HG02840 (cell line): ENCODE results near the gene LSM14A.
"Not testable (repeated sequence)": the region's sequence is repeated elsewhere in the genome, so short reads cannot be mapped to it uniquely, and the experiment has no call there.

Experiments
- ATAC-seq: cut with Tn5 transposase; IDR thresholded peaks from one replicate; pipeline ENCODE4 v1.9.1; 2021; ENCODE audit warnings: mild to moderate bottlenecking, moderate library complexity, moderate number of reproducible peaks; ENCODE audit not compliant: unreplicated experiment, low FRiP score

The LSM14A gene

DNA sequence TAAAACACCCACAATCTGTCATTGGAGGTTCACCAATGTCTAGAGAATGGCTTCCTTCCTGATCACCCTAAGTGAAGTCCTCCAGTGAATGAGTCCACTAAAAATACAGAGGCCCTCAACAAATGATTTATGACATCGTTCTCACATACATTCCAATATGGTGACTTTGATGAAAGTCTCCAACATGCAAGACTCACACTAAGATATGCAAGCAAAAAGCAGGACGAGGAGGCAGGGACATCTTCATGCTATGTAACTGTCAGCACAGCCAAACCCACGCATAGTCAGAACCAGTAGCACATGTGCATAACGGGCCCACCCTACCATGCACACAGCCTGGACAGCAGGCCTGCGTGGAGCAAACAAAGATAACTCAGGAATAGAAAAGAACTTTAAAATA lies 16.6 kb upstream of the LSM14A start:
- no peak for ATAC-seq

DNA sequence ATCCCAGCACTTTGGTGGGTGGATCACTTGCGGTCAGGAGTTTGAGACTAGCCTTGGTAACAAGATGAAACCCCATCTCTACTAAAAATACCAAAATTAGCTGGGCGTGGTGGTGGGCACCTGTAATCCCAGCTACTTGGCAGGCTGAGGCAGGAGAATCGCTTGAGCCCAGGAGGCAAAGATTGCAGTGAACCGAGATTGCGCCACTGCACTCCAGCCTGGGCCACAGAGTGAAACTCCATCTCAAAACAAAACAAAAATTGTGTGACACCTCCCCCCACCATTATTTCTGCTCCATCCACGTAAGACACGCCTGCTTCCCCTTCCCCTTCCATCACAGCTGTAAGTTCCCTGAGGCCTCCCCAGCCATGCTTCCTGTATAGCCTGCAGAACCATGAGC lies 13.3 kb upstream of the LSM14A start:
- ATAC-seq = not testable (repeated sequence)

DNA sequence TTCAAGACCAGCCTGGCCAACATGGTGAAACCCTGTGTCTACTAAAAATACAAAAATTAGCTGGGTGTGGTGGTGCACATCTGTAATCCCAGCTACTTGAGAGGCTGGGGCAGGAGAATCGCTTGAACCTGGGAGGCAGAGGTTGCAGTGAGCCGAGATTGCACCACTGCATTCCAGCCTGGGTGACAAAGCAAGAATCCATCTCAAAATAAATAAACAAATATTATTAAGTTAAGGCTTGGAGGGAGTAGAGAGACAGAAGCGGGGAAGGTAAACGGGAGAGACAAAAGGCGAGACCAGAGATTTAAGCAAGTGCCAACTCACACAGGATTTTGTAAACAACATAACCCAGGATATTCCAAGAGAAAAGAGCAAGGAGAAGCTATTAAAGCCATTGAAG lies 12.8 kb upstream of the LSM14A start:
- ATAC-seq = not testable (repeated sequence)

DNA sequence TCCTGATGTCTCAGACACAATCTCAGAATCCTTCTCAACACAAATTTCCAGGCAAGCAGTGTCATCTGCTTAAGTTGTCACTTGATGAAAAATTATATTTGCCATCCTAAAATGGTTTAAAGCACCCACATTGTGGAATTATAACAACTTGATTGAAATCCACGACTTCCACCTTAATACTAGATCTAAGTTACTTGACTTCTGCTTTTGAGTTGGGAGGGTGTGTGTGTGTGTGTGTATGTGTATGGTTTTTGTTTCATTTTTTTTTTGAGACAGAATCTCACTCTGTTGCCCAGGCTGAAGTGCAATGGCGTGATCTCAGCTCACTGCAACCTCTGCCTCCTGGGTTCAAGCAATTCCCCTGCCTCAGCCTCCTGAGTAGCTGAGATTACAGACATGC lies 10.4 kb upstream of the LSM14A start:
- not testable (repeated sequence) for ATAC-seq

DNA sequence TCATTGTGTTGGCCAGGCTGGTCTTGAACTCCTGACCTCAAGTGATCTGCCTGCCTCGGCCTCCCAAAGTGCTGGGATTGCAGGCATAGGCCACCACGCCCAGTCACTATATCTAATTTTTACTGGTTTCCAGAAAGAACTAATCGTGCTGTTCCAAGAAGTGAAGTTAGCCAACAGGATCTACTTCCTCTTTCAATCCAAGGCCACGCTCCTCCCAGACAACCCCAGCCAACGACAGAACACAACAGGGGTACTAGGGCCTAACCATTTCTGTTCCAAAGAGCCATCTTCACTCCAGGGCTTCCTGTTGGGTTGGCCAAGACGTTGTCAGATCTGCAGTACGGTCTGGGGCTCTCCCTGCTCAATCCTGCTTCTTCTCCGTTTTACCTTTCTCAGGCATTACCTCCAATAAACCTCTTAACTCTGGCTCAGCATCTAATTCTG lies 7.0 kb upstream of the LSM14A start:
- no peak for ATAC-seq

DNA sequence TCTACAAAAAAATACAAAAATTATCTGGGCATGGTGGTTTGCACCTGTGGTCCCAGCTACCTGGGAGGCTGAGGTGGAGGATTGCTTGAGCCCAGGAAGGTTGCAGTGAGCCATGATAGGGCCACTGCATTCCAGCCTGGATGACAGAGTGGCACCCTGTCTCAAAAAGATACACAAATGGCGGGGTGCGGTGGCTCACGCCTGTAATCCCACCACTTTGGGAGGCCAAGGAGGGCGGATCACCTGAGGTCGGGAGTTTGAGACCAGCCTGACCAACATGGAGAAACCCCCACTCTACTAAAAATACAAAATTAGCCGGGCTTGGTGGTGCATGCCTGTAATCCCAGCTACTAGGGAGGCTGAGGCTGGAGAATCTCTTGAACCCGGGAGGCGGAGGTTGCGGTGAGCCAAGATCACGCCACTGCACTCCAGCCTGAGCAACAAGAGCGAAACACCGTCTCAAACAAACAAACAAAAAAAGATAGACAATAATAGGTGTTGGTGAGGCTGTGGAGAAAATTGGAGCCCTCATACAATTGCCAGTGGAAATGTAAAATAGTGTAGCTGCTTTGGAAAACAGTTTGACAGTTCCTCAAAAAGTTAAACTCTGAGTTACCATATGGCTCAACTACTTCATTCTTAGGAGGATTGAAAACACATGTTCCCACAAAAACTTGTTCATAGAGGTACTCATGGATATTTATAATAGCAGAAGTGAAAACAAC lies 2.7 kb upstream of the LSM14A start:
- ATAC-seq = not testable (repeated sequence)

DNA sequence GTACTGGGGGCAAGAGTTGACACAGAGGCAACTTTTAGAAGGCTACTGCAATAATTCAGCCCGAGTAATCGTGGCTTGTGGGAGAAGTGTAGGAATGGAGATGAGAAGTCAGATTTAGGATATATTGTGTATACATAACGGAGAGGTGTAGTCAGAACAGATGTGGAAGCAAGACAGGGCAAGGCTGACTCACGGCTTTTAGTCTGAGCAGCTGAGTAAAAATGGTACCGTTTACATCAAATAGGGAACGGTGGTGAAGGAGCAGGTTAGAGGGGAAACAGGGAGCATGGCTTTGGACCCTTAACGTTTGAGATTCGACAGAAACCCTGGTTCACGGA lies 796 bp upstream of the LSM14A start:
- no peak for ATAC-seq

DNA sequence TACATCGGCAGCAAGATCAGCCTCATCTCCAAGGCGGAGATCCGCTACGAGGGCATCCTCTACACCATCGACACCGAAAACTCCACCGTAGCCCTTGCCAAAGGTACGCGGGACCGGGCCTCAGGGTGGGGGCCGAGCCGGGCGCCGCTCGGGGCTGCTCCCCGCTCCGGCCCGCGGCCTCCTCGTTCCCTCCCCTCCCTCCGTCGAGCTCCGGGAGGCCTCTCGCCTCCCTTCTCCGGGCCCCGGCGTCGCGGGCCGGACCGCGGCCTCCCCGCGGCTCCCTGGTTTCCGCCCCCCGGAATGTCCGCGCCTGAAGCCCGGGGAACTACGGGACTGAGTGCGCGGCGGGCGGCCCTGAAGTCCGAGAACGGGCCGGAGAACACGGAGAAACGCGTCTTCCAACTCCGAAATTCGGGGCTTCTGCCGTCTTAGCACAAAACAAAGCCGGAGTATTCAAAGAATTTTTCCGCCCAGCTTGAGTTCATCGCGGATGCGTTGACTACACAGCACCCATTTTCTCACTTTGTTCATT lies 423 bp downstream of the LSM14A start:
- ATAC-seq = peak; percentile 37

DNA sequence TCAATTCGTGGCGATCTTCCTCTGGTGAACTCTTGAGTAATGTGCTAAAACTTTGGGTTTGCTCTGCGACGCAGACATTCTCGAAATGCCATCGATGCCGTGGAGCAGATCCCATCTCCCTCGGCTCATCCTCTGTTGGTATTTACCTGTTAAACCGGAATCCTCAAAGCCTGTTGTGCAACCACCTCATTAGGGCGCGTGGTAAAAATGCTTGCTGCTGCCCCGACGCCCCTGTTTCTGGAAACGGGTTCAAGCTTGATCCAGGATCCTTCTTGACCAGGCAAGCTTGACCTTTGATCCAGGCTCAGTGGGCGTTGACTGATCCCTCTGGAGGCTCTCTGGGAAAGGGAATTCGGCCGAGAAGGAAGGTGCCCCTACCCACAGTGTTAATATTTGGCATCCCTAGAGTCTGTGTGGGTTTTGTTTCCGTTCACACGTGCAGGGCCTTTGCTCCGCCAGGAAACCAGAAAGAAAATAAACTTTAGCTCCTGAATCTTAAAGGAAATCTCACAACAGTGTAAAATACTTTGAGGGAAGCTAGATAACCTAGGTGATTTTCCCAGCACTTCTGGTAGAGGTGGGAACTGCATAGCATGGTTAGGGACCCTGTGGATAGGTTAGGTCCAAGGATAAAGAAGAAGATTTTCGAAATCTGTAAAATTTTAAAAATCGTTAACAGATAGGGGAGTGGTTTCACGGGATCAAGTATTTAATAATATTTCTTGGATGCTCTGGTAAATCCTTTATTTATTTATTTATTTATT lies 1.1 kb downstream of the LSM14A start:
- no peak for ATAC-seq

DNA sequence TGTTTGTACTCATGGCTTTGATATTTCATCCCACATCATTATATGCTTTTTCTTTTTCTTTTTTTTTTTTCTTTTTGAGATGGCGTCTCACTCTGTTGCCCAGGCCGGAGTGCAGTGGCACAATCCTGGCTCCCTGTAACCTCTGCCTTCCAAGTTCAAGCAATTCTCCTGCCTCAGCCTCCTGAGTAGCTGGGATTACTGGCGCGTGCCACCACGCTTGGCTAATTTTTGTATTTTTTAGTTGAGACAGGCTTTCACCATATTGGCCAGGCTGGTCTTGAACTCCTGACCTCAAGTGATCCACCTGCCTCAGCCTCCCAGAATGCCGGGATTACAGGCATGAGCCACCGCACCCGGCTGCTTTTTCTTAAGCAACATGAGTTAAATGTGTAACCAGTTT lies 2.9 kb downstream of the LSM14A start:
- not testable (repeated sequence) for ATAC-seq

DNA sequence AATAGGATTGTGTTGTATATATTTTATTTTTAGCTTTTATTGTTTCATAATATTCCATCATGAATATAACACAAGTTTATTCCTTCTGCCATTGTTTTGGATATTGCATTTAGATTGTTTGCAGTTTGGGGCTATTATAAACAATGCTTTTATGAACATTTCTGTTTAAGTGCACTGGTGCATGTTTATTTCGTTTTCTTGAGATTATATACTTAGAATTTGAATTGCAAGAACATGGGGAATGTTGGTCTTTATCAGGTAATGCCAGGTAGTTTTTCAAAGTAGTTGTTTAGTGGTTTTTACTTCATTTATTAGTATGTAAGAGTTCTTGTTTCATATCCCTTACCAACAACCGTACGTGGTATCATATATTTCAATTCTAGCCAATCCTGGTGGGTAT lies 4.3 kb downstream of the LSM14A start:
- ATAC-seq = no peak

DNA sequence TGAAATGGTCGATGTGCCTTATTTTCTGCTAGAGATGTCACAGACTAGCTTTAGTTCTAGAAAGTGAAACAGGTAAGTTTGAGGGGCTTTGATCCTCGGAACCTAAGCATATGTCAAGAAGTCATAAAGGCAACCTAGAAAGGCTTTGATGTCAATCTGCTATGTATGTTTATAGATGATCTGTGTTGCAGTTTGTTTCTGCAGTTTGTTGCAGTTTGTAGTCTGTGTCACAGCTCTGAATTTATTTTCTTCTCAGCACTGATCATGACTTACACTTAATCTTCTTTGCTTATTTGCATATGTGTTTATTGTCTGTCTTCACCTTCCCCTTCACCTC lies 5.9 kb downstream of the LSM14A start:
- no peak for ATAC-seq

DNA sequence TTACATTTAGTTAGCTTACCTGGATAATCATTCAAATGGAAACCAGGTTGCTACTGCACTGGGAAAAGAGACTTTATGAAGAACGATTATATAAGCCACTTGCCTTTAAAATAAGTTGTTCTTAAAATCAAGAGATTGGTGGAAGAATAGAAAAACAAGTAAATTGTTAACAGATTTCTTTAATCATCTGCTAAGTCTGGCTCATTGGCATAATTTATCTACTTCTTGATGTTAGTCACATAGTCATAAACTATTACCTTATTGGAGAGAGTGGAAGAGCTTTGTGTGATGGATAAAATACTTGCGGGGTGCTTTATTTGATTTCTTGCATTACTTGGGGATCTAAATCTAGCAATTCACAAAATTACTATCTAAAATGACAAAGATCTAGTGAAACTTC lies 6.8 kb downstream of the LSM14A start:
- no peak for ATAC-seq

DNA sequence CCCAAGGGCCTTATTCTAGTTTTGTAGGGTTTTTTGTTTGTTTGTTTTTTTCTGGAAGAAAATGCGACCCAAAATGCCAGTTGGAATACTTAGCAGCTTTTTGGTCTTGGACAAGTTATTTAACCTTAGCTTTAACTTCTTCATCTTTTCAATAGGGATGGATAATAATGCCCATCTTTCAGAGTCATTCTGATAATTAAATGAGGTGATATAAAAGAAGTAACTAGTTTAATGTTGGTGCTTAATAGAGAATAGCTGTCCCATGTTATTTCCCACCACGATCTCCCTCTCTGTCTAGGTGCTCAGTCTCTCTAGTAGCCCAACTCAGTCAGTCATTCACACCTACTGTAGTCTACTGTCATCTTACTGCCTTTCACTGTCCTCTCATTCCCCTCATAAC lies 8.0 kb downstream of the LSM14A start:
- no peak for ATAC-seq

DNA sequence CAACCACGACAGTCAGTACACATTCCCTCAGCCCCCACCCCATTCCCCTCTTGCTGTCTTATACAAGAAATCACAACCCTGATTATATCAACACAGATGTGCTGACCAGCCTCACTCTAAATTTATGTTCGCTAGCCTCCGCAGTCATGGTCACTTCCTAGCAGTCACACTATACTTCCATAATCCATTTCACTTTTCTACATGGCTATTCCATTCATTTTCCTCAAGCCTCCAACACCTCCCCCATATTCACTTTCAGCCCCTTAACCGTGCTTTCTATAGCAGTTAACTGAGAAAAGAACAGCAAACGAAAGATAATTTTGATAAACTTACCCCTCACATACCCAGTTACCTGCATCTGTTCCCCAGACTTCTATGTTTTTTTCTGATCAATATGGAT lies 8.4 kb downstream of the LSM14A start:
- no peak for ATAC-seq

DNA sequence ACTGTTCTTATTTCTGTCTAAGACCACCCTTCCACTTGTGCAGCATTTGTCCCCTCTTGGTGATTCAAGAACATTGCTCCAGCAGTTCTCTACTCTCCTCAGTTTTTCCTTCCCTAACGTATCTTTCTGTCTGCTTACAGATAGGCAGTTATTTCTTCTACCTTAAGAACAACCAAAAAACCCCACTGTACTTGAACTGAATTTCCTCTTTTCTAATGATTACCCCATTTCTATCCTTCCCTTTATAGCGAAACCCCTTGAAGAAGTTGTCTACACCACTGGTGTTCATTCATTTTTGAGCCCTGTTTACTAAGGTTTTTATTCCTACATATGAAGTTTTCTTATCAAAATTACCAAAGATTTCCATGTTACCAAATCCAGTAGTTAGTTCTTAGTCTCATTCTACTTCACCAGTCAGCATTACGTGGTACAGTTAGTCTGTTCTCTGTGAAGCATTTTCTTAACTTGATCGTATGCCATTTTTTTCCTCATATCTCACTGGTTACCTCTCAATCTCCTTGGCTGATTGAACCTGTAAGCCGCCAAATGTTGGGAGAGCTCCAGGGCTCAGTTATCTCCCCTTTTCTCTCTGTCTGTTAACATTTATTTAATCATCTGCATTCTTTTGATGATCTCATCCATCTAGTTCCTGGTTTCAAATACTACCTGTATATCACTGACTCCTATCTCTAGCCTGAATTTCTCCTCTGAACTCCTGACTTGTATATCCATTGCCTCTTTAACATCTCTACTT lies 9.0 kb downstream of the LSM14A start:
- no peak for ATAC-seq

DNA sequence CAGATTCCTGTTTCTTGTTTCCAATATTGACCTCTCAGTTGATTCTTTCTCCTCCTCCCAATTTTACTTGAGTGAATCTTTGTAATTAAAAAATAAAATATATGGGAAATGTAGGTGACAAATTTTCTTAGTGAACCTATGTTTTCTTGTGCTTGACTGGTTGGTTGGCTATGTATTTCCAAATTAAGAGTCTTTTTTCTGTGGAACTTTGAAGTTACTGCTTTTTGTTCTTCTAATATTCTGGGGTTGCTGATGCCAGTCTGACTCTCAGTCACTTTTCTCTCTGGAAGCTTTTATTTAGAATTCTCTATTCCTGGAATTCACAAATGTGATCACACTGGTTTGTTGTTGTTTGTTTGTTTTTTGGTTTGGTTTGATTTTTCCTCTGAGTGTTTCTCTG lies 9.8 kb downstream of the LSM14A start:
- no peak for ATAC-seq

DNA sequence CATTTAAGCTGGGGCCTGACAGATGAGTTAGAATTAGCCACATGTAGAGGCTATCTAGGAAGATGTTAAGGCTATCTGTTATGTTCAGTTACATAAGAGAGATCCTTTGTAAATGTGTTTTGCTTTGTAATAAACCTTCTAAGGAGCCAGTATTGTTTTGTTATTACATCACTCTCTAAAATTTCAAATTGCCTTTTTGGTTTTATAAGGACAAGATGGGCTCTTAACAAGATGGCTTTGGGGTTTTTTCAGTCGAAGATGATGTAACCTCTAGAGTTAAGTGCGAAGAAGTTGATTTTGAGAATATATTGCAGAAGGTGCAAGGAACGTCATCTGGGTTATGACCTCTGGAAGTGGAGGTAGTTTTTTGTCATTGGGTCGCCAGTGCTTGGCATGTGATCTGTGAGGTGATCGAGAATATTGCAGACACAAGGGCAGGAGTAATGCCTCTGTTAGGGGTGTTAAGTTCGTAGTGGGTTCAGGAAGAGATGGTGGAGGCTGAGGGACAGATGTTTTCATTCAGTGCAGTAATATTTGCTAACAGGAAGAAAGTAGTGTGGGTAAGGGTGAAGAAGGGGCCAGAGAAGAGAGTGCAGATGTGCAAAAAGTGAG lies 12.7 kb downstream of the LSM14A start:
- ATAC-seq = no peak

DNA sequence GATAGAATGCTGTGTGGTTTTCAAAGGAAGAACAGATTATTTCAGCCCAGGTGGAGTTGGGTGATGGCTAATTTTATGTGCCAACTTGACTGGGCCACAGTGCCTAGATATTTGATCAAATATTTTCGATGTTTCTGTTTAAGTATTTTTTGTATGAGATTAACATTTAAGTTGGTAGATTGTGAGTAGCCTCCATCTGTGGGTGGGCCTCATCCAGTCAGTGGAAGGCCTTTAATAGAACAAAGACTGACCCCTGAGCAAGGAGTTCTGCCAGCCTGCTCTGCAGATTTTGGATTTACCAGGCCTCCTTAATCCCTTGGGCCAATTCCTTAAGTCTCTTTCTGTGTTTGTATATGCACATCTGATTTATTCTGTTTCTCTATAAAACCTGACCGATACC lies 13.9 kb downstream of the LSM14A start:
- ATAC-seq = no peak

DNA sequence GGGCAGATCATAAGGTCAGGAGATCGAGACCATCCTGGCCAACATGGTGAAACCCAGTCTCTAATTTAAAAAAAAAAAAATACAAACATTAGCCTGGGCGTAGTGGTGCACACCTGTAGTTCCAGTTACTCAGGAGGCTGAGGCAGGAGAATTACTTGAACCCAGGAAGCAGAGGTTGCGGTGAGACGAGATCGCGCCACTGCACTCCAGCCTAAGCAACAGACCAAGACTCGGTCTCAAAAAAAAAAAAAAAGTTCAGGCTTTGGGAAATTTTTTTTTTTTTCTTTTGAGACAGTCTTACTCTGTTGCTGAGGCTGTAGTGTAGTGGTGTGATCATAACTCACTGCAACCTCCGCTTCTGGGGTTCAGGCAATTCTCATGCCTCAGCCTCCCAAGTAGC lies 14.7 kb downstream of the LSM14A start:
- ATAC-seq = no peak

DNA sequence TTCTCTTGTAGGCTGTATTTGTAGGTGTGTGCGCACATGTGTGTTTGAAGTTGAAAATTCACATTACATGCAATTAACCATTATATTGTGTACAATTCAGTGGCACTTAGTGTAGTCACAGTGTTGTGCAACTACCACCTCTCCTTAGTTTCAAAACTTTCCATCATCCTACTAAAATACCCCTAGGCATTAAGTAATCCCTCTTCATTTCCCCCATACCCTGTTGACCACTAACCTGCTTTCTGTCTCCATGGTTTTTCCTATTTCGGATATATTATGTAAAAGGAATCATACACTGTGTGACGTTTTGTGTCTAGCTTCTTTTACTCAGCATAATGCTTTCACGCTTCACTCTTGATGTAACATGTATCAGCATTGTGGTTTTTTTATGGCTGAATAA lies 16.1 kb downstream of the LSM14A start:
- ATAC-seq = no peak
